K562 (cell line): ENCODE measurements around the gene SOX18. TPM values are rescaled to one million over a fixed set of nuclear protein-coding genes. Genes with fewer than 3 reads are reported as not detected.

ENCODE experiments used
- EP300 ChIP-seq: IDR thresholded peaks from 2 replicates; pipeline ENCODE4 v1.6.1; 2012; ENCODE audit warnings: low read length, improper control_type of control experiment
- EWSR1 ChIP-seq: fragments of 450-650 bp; IDR thresholded peaks from 2 replicates; pipeline ENCODE4 v1.6.1; 2018; ENCODE audit warnings: borderline replicate concordance, mild to moderate bottlenecking, low read depth, moderate library complexity; ENCODE audit not compliant: partially characterized antibody
- HOXB6 ChIP-seq: fragments of 250-450 bp; sonication (Bioruptor Pico); IDR thresholded peaks from 2 replicates; pipeline ENCODE4 v1.5.1; 2022; ENCODE audit warnings: mild to moderate bottlenecking, borderline replicate concordance
- IFI16 ChIP-seq: fragments of 250-450 bp; sonication (Bioruptor Pico); IDR thresholded peaks from 2 replicates; pipeline ENCODE4 v2.1.2; 2022; ENCODE audit warnings: mild to moderate bottlenecking, inconsistent platforms
- POLR3A ChIP-seq: IDR thresholded peaks from 2 replicates; pipeline ENCODE4 v1.6.1; 2011; ENCODE audit warnings: borderline replicate concordance, mild to moderate bottlenecking, moderate library complexity; ENCODE audit not compliant: insufficient read length, insufficient read depth; ENCODE audit errors: extremely low read depth
- ZBTB8A ChIP-seq: fragments of 450-650 bp; IDR thresholded peaks from 2 replicates; pipeline ENCODE4 v1.6.1; 2018; ENCODE audit warnings: mild to moderate bottlenecking, moderate library complexity; ENCODE audit not compliant: partially characterized antibody
- ZFP30 ChIP-seq: fragments of 250-450 bp; sonication (Bioruptor Pico); IDR thresholded peaks from 2 replicates; pipeline ENCODE4 v1.8.0; 2022; ENCODE audit warnings: moderate library complexity, mild to moderate bottlenecking, inconsistent platforms, borderline replicate concordance
- polyA plus RNA-seq, 8 experiments: library from polyadenylated mRNA; depleted of rRNA in 4 of 8; stranded (reverse) in 5 of 8; unstranded in 3 of 8; fragments of >200 nt; fragmentation: Nextera tagmentation in 2 of 8; fragmentation: Illumina TruSeq in 1 of 8; extraction: Ambion mirVana in 2 of 8; extraction: Trizol in 1 of 8; gene quantifications; 2 replicates each; pipeline versions ENCODE4 v1.2.1 to v1.2.3, GENCODE V29; 2011 to 2014; ENCODE audit warnings: inconsistent platforms in 1 of 8, missing spikeins in 1 of 8
- total RNA-seq, 7 experiments: library from RNA; depleted of rRNA in 6 of 7; stranded (reverse); fragments of >200 nt in 6 of 7; fragmentation: Illumina TruSeq in 2 of 7; extraction: Trizol in 2 of 7; gene quantifications; 2 replicates each; pipeline versions ENCODE4 v1.2.1 to v1.2.3, GENCODE V29; 2011 to 2021; ENCODE audit warnings: low replicate concordance in 1 of 7
- TF ChIP-seq, protein P1 (sequence below): fragments of 250-450 bp; sonication (Bioruptor Pico); IDR thresholded peaks from 2 replicates; pipeline ENCODE4 v1.5.0; 2021; ENCODE audit warnings: mild to moderate bottlenecking, borderline replicate concordance
- TF ChIP-seq, protein P2 (sequence below), 2 experiments: fragments of 450-650 bp in 1 of 2; sonication (generic) in 1 of 2; formaldehyde crosslinking in 1 of 2; IDR thresholded peaks; 2 replicates each; pipeline versions ENCODE4 v1.7.1 to v1.9.0; 2016 to 2022; ENCODE audit warnings: inconsistent platforms in 1 of 2, mild to moderate bottlenecking in 1 of 2, missing genetic modification reagents in 1 of 2
- TF ChIP-seq, protein P3 (sequence below): fragments of 250-450 bp; sonication (Bioruptor Pico); IDR thresholded peaks from 2 replicates; pipeline ENCODE4 v1.4.0; 2020; ENCODE audit warnings: mild to moderate bottlenecking, moderate library complexity

SOX18 gene
- total and polyA plus RNA-seq, 9 of the 15 experiments (the other 6 are each of a cell fraction or from before 2014, with no cell fraction given), result 0.15 to 19.8 (median 0.33) TPM

- TF ChIP-seq, protein P1, sequence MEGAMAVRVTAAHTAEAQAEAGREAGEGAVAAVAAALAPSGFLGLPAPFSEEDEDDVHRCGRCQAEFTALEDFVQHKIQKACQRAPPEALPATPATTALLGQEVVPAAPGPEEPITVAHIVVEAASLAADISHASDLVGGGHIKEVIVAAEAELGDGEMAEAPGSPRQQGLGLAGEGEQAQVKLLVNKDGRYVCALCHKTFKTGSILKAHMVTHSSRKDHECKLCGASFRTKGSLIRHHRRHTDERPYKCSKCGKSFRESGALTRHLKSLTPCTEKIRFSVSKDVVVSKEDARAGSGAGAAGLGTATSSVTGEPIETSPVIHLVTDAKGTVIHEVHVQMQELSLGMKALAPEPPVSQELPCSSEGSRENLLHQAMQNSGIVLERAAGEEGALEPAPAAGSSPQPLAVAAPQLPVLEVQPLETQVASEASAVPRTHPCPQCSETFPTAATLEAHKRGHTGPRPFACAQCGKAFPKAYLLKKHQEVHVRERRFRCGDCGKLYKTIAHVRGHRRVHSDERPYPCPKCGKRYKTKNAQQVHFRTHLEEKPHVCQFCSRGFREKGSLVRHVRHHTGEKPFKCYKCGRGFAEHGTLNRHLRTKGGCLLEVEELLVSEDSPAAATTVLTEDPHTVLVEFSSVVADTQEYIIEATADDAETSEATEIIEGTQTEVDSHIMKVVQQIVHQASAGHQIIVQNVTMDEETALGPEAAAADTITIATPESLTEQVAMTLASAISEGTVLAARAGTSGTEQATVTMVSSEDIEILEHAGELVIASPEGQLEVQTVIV (CRISPR knock-in tag), result no peak
- TF ChIP-seq, protein P2, sequence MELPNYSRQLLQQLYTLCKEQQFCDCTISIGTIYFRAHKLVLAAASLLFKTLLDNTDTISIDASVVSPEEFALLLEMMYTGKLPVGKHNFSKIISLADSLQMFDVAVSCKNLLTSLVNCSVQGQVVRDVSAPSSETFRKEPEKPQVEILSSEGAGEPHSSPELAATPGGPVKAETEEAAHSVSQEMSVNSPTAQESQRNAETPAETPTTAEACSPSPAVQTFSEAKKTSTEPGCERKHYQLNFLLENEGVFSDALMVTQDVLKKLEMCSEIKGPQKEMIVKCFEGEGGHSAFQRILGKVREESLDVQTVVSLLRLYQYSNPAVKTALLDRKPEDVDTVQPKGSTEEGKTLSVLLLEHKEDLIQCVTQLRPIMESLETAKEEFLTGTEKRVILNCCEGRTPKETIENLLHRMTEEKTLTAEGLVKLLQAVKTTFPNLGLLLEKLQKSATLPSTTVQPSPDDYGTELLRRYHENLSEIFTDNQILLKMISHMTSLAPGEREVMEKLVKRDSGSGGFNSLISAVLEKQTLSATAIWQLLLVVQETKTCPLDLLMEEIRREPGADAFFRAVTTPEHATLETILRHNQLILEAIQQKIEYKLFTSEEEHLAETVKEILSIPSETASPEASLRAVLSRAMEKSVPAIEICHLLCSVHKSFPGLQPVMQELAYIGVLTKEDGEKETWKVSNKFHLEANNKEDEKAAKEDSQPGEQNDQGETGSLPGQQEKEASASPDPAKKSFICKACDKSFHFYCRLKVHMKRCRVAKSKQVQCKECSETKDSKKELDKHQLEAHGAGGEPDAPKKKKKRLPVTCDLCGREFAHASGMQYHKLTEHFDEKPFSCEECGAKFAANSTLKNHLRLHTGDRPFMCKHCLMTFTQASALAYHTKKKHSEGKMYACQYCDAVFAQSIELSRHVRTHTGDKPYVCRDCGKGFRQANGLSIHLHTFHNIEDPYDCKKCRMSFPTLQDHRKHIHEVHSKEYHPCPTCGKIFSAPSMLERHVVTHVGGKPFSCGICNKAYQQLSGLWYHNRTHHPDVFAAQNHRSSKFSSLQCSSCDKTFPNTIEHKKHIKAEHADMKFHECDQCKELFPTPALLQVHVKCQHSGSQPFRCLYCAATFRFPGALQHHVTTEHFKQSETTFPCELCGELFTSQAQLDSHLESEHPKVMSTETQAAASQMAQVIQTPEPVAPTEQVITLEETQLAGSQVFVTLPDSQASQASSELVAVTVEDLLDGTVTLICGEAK (IDR thresholded peaks at IDR 0.05), result no peak
- TF ChIP-seq, protein P2 (CRISPR knock-in tag; IDR thresholded peaks at IDR 0.05), result no peak
- no peak for TF ChIP-seq HOXB6 (CRISPR knock-in tag)
- 0 out of 2 replicates have a peak, but pooled peaks have one; percentile 31 for TF ChIP-seq IFI16 (CRISPR knock-in tag)
- TF ChIP-seq POLR3A, result no peak
- TF ChIP-seq, protein P3, sequence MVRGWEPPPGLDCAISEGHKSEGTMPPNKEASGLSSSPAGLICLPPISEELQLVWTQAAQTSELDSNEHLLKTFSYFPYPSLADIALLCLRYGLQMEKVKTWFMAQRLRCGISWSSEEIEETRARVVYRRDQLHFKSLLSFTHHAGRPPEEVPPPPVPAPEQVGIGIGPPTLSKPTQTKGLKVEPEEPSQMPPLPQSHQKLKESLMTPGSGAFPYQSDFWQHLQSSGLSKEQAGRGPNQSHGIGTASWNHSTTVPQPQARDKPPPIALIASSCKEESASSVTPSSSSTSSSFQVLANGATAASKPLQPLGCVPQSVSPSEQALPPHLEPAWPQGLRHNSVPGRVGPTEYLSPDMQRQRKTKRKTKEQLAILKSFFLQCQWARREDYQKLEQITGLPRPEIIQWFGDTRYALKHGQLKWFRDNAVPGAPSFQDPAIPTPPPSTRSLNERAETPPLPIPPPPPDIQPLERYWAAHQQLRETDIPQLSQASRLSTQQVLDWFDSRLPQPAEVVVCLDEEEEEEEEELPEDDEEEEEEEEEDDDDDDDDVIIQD (CRISPR knock-in tag), result 0 out of 2 replicates have a peak, but pooled peaks have one; percentile 45
- no peak for TF ChIP-seq ZFP30 (CRISPR knock-in tag)
- TF ChIP-seq ZBTB8A, result no peak
- TF ChIP-seq EP300, result peak; percentile 9; the same call in 1 of the 2 replicates
- no peak for TF ChIP-seq EWSR1
Measured at GRCh38 chr20:64062596-64063388, 13.4 kb upstream of the SOX18 start, which contains the start of gene TCEA2 (continued).
